GM06990 (cell line): ENCODE measurements around the gene FOXA3.
"Not testable (repeated sequence)": the region's sequence is repeated elsewhere in the genome, so short reads cannot be mapped to it uniquely, and the experiment has no call there.

ENCODE experiments used
- DNase-seq: peaks from one replicate; pipeline ENCODE4 v3.0.0-alpha.2; 2011; ENCODE audit not compliant: insufficient read length; ENCODE audit errors: extremely low read depth
- H3K27me3 ChIP-seq: replicated peaks from 2 replicates; pipeline ENCODE4 v1.6.0; 2011; ENCODE audit warnings: low read length; ENCODE audit not compliant: control insufficient read depth, insufficient read depth
- H3K36me3 ChIP-seq: 2 replicates; pipeline ENCODE4 v1.5.1; 2011; ENCODE audit warnings: low read length; ENCODE audit not compliant: control insufficient read depth, insufficient read depth
- H3K4me3 ChIP-seq: replicated peaks from 2 replicates; pipeline ENCODE4 v1.5.1; 2011; ENCODE audit warnings: low read depth, mild to moderate bottlenecking, control low read depth, low read length
- TF ChIP-seq, protein P1 (sequence below): IDR thresholded peaks from 2 replicates; pipeline ENCODE4 v1.5.1; 2011; ENCODE audit warnings: low read length, control low read depth, mild to moderate bottlenecking, inconsistent platforms; ENCODE audit not compliant: insufficient read depth, poor library complexity, severe bottlenecking

FOXA3 gene

DNA sequence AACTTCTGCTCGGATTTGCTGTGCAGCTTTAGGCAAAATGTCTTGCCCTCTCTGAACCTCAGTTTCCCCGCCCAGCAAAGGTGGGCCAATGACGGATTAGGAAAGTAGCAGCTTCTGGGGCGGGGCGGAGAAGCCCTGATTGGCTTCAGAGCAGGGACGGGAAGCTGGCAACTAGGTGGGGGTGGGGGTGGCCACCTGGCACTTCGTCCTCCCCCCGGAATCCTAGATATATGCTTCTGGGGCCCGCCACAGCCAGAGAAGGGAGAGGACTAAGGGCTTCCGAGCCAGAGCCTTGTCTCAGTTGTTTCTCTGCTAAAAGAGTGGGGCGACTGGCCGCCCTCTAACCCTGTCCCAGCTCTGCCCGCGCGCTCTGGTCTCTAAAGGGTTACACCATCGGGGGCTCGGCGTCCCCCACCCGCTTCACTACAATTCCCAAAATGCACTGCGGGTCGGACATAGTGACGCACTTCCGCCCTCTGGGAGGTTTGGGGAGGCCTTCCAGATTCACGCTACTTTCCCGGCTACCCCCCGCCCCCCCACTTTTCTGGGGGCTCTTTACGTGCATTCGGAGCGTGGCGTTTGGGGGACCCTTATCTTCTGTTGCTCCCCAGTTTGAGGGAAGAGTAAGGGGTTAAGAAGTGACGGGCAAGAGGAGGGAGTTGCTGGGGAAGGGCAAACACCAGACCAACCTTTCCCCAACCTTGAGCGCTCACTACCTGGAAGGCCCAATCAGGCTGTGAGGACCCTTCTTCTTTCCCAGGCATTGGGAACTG, 22.5 kb downstream of the FOXA3 start:
- H3K27me3 ChIP-seq = no peaks in the 10 kb centered on the region

DNA sequence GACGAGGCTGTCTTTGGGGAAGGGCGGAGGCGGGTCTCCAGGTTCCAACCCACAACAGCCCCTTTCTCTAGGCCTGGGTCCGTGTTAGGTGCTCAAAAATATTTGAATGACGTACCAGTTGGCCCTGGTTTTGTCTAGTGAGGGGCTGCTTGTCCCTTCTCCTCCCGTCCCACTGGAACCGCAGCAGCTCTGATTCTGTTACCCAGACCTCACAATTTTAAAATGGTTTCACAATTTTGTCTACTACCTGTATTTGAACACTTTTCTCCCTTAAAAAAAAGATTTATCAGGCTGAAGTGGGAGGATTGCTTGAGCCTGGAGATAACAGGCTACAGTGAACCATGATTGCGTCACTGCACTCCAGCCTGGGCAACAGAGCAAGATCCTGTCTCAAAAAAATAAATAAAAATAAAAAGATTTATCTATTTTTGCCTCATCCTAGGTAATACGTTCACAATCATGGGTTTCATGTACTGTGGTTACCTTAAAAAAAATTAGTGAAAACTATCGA, 23.1 kb downstream of the FOXA3 start:
- no peak for DNase-seq
- Histone ChIP-seq H3K27me3 (no peaks in the 10 kb centered on the region), H3K36me3 (no peaks in the 10 kb centered on the region; the same call in 1 of the 2 replicates), H3K4me3 (peak overlapping the region; percentile 83)
- TF ChIP-seq, protein P1, sequence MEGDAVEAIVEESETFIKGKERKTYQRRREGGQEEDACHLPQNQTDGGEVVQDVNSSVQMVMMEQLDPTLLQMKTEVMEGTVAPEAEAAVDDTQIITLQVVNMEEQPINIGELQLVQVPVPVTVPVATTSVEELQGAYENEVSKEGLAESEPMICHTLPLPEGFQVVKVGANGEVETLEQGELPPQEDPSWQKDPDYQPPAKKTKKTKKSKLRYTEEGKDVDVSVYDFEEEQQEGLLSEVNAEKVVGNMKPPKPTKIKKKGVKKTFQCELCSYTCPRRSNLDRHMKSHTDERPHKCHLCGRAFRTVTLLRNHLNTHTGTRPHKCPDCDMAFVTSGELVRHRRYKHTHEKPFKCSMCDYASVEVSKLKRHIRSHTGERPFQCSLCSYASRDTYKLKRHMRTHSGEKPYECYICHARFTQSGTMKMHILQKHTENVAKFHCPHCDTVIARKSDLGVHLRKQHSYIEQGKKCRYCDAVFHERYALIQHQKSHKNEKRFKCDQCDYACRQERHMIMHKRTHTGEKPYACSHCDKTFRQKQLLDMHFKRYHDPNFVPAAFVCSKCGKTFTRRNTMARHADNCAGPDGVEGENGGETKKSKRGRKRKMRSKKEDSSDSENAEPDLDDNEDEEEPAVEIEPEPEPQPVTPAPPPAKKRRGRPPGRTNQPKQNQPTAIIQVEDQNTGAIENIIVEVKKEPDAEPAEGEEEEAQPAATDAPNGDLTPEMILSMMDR = no peak

More for the DNA sequence above, 22.5 kb downstream of the FOXA3 start:
- TF ChIP-seq, protein P1 = no peak
- peak overlapping the region; percentile 83 for H3K4me3 ChIP-seq
- no peaks in the 10 kb centered on the region; the same call in 1 of the 2 replicates for H3K36me3 ChIP-seq
- peak; percentile 89 for DNase-seq

DNA sequence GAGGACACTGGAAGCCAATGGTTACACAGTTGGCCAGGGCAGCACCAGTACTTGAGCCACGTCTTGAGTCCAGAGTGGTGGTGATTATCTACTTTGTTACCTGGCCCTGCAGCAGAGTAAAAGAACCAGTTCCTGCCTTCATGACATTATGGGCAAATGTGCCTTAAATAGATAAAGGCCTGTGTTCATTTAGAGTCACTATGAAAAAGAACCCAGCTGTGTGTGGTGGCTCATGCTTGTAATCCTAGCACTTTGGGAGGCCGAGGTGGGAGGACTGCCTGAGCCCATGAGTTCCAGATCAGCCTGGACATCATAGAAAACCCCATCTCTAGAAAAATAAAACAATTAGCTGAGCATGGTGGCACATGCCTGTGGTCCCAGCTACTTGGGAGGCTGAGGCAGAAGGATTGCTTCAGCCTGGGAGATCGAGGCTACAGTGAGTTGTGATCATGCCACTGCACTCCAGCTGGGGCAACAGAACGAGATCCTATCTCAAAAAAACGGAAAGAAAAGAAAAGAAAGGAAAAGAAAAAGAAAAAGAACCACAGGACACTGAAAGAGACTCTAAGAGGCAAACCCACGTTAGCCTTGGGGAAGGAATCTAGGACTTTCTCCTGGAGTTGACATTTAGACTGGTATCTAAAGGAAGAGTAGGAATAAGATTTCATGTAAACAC, 25.2 kb downstream of the FOXA3 start:
- TF ChIP-seq, protein P1 = no peak
- DNase-seq = no peak
- Histone ChIP-seq H3K27me3 (no peaks in the 10 kb centered on the region), H3K4me3 (no peak overlapping the region), H3K36me3 (no peaks in the 10 kb centered on the region; the same call in 1 of the 2 replicates)

DNA sequence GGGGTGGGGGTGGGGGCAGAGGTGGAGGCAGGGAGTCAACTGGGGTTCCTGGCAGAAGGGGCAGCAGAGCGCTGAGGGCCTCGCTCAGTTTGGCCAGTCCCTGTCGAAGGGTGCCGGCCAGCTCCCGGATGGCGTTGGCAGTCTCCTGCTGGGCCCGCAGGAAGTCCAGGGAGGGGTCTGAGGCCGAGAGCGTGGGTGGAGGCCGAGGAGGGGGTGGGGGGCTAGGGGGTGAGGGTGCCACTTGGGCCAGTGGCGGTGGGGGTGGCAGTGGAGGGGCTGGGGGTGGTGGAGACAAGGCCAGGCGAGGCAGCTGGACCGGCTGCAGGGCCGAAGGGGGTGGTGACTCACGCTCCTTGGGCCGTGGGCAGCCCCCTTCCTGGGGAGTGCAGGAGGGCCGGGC, 26.8 kb downstream of the FOXA3 start:
- Histone ChIP-seq H3K36me3 (peaks cover 2% of the 10 kb centered on the region), H3K27me3 (no peaks in the 10 kb centered on the region), H3K4me3 (no peak overlapping the region)
- TF ChIP-seq, protein P1 = no peak
- no peak for DNase-seq

DNA sequence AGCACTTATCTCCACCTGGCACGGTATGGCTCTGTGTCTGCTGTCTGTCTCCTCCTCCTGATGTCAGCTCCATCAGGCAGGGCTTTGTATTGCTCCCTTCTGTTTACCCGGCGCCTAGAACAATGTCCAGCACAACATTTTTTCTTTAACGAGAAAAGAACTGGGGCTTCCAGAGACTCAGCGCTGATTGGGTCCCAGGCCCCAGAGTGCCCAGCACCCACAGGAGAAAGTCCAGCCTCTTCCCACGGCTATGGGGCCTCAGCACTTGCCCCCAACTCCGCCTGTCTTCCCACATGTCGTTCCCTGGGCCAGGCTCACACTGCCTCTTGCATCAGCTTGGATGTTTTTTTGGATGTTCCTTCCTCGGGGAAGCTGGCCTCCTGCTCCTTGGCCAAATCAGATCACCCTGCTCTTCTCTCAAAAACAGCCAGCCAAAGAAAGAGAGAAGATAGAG, 31.4 kb downstream of the FOXA3 start:
- TF ChIP-seq, protein P1 = no peak
- DNase-seq = no peak
- H3K36me3 ChIP-seq = peaks cover 2% of the 10 kb centered on the region
- no peaks in the 10 kb centered on the region for H3K27me3 ChIP-seq
- H3K4me3 ChIP-seq = no peak overlapping the region

DNA sequence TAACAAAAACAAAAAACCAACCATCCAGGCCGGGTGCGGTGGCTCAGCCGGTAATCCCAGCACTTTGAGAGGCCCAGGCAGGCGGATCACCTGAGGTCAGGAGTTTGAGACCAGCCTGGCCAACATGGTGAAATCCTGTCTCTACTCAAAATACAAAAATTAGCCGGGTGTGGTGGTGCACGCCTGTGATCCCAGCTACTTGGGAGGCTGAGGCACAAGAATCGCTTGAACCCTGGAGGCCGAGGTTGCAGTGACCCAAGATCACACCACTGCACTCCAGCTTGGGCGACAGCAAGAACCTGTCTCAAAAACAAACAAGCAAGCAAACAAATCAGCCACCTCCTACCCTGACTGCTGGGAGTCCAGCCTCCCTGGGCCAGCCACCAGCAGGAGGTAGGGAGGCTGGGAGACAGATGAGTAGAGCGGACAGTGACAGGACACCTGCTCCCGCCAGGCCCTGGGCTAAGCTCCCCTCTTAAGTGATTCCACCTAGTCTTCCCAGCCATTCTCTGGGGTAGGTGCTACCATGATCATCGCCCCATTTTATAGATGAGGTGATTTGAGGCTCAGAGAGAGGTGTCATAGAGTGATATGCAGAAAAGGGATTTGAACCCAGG, 32.0 kb downstream of the FOXA3 start:
- H3K36me3 ChIP-seq, DNase-seq, H3K4me3 ChIP-seq, H3K27me3 ChIP-seq: not testable (repeated sequence)
